Kidney (tissue), 14 donors: ENCODE measurements around the gene ARL4A. TPM values are rescaled to one million over a fixed set of nuclear protein-coding genes. Genes with fewer than 3 reads are reported as not detected.

Experiments used
- DNase-seq, 5 donors: peaks; one replicate each; pipeline ENCODE4 v3.0.0-alpha.2; 2013 to 2020
- FAIRE-seq: peaks from 2 replicates; lab custom pipeline; 2012; peaks lifted over from hg19 to GRCh38; lab: Jason Lieb, UNC
- H3K27ac ChIP-seq, 2 donors: one replicate each; pipeline ENCODE4 v1.7.0; 2013; ENCODE audit warnings: low read depth in 2 of 2, low read length in 2 of 2, inconsistent platforms in 1 of 2
- H3K27me3 ChIP-seq: one replicate; pipeline ENCODE4 v1.7.1; 2013; ENCODE audit warnings: low read length, inconsistent platforms; ENCODE audit not compliant: control insufficient read depth, insufficient read depth
- H3K36me3 ChIP-seq, 3 donors: one replicate each; pipeline versions ENCODE4 v1.7.0 to v1.7.1; 2013; ENCODE audit warnings: low read length in 3 of 3, control low read depth in 1 of 3, inconsistent platforms in 1 of 3; ENCODE audit not compliant: insufficient read depth in 3 of 3, control insufficient read depth in 2 of 3
- H3K4me1 ChIP-seq, 3 donors: one replicate each; pipeline versions ENCODE4 v1.7.0 to v1.7.1; 2013; ENCODE audit warnings: low read length in 3 of 3, inconsistent platforms in 1 of 3, low read depth in 1 of 3; ENCODE audit not compliant: control insufficient read depth in 2 of 3, insufficient read depth in 2 of 3
- H3K4me3 ChIP-seq, 3 donors: one replicate each; pipeline versions ENCODE4 v1.7.0 to v1.8.1; 2013; ENCODE audit warnings: low read length in 3 of 3, control low read depth in 1 of 3, inconsistent platforms in 1 of 3
- H3K9ac ChIP-seq, 3 donors: one replicate each; pipeline versions ENCODE4 v1.7.0 to v1.7.1; 2013; ENCODE audit warnings: low read length in 3 of 3, control low read depth in 1 of 3, inconsistent platforms in 1 of 3
- H3K9me3 ChIP-seq, 3 donors: one replicate each; pipeline versions ENCODE4 v1.7.0 to v1.7.1; 2013; ENCODE audit warnings: low read length in 3 of 3, control low read depth in 1 of 3, inconsistent platforms in 1 of 3; ENCODE audit not compliant: control insufficient read depth in 2 of 3, insufficient read depth in 1 of 3
- intact Hi-C: fragments of 100-400 bp; cut with DNase I; formaldehyde crosslinking; loops from one replicate; pipeline ENCODE4 v1.11.1; 2022
- polyA plus RNA-seq: library from polyadenylated mRNA; stranded (reverse); fragments of 350-450 nt; fragmentation: Illumina TruSeq; extraction: RNeasy Lipid Tissue Mini Kit (QIAGEN cat#74804); gene quantifications from one replicate; pipeline ENCODE4 v1.2.3, GENCODE V29; 2014; ENCODE audit warnings: low read depth, low replicate concordance; ENCODE audit not compliant: insufficient read depth
- total RNA-seq: library from RNA; stranded (reverse); fragmentation: NEBNext Ultra II Directional; extraction: Animal tissue kit (Norgen Biotek cat#: 25700); gene quantifications from one replicate; pipeline ENCODE4 v1.2.1, GENCODE V29; 2021
- TF ChIP-seq, protein P1 (sequence below): IDR thresholded peaks from 3 replicates; pipeline ENCODE4 v1.5.1; 2012; ENCODE audit warnings: mild to moderate bottlenecking, moderate library complexity, borderline replicate concordance; ENCODE audit not compliant: insufficient read depth; ENCODE audit errors: extremely low read depth
- donor health status: control.
- donor health status: control.
- donor health status: control.
- donor health status: control.
- donor health status: control.
- donor health status: DM: yes; HTN: yes; CAD: no.
- donor health status: Normal renal cell carcinoma (clear cell type).

The ARL4A gene
- total and polyA plus RNA-seq, 2 donors from 2014 or later, result 11.8 to 21.6 TPM

- DNase-seq (no peak), FAIRE-seq (no peak)
- Histone ChIP-seq H3K9ac (no peak overlapping the region), H3K27me3 (no peaks in the 10 kb centered on the region), H3K9me3 (no peaks in the 10 kb centered on the region), H3K36me3 (no peaks in the 10 kb centered on the region), H3K4me1 (no peaks in the 10 kb centered on the region), H3K27ac (no peak overlapping the region), H3K4me3 (no peak overlapping the region)
- TF ChIP-seq, protein P1, sequence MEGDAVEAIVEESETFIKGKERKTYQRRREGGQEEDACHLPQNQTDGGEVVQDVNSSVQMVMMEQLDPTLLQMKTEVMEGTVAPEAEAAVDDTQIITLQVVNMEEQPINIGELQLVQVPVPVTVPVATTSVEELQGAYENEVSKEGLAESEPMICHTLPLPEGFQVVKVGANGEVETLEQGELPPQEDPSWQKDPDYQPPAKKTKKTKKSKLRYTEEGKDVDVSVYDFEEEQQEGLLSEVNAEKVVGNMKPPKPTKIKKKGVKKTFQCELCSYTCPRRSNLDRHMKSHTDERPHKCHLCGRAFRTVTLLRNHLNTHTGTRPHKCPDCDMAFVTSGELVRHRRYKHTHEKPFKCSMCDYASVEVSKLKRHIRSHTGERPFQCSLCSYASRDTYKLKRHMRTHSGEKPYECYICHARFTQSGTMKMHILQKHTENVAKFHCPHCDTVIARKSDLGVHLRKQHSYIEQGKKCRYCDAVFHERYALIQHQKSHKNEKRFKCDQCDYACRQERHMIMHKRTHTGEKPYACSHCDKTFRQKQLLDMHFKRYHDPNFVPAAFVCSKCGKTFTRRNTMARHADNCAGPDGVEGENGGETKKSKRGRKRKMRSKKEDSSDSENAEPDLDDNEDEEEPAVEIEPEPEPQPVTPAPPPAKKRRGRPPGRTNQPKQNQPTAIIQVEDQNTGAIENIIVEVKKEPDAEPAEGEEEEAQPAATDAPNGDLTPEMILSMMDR, result no peak
- intact Hi-C loops, result no loop called here
These were observed 50.4 kb downstream of the ARL4A start for GRCh38 chr7:12737836-12738235.

- Histone ChIP-seq H3K4me1 (no peaks in the 10 kb centered on the region), H3K27me3 (no peaks in the 10 kb centered on the region), H3K36me3 (no peaks in the 10 kb centered on the region), H3K4me3 (no peak overlapping the region), H3K9ac (no peak overlapping the region), H3K9me3 (no peaks in the 10 kb centered on the region), H3K27ac (no peak overlapping the region)
- DNase-seq, result peak in 1 of 5 donors; percentile 28
- no peak for FAIRE-seq
- intact Hi-C loops, result no loop called here
- TF ChIP-seq, protein P1, result no peak
These were observed 51.2 kb downstream of the ARL4A start for GRCh38 chr7:12738665-12739064.

Other genes starting within 250 kb of the ARL4A start
- 141 TPM for gene SCIN, start 116.9 kb upstream of the ARL4A start, total RNA-seq
- gene SCIN, start 116.9 kb upstream of the ARL4A start, polyA plus RNA-seq, result 62.8 TPM